Left colon (tissue), 2 donors: ENCODE measurements around the gene GCC1. TPM values are rescaled to one million over a fixed set of nuclear protein-coding genes. Genes with fewer than 3 reads are reported as not detected.
"Not testable (repeated sequence)": the region's sequence is repeated elsewhere in the genome, so short reads cannot be mapped to it uniquely, and the experiment has no call there.

Source experiments
- ATAC-seq: fragments of 200-7000 bp; cut with Tn5 transposase; one replicate; pipeline ENCODE4 v1.9.1; 2020; ENCODE audit warnings: mild to moderate bottlenecking, moderate library complexity
- DNase-seq, 2 donors: peaks; one replicate each; pipeline ENCODE4 v3.0.0-alpha.2; 2020
- intact Hi-C, 2 donors: fragments of 100-400 bp; cut with DNase I in 1 of 2; cut with micrococcal nuclease in 1 of 2; formaldehyde crosslinking; loops; one replicate each; pipeline versions ENCODE4 v1.11.2 to v1.14.0; 2022; cut with DNase I, micrococcal nuclease
- total RNA-seq, 2 donors: library from RNA; stranded (reverse); fragmentation: NEBNext Ultra II Directional; extraction: Animal tissue kit (Norgen Biotek cat#: 25700); gene quantifications; one replicate each; pipeline ENCODE4 v1.2.1, GENCODE V29; 2021
- donor health status: DM: no; HTN: no; CAD: no.
- donor health status: DM: yes; HTN: yes; CAD: no.

The GCC1 gene
- total RNA-seq, 2 donors from 2014 or later, result 16.4 to 19.0 TPM

- ATAC-seq, result no peak
- intact Hi-C loops, result no loop called here
- DNase-seq, result no peak
Observed at GRCh38 chr7:127591591-127591990, 6.2 kb upstream of the GCC1 start.

- no peak for ATAC-seq
- intact Hi-C loops, result no loop called here
Observed at GRCh38 chr7:127591189-127591588, 5.8 kb upstream of the GCC1 start.

GRCh38 chr7:127589896-127590295 is 4.5 kb upstream of the GCC1 start:
- ATAC-seq, result no peak
- no peak for DNase-seq
- intact Hi-C loops, result no loop called here

More at GRCh38 chr7:127591189-127591588, 5.8 kb upstream of the GCC1 start:
- no peak for DNase-seq

GRCh38 chr7:127588697-127589482 is 3.5 kb upstream of the GCC1 start:
- intact Hi-C loops, result no loop called here
- DNase-seq (peak; percentile 64 to 68), ATAC-seq (peak; percentile 53)

DNA sequence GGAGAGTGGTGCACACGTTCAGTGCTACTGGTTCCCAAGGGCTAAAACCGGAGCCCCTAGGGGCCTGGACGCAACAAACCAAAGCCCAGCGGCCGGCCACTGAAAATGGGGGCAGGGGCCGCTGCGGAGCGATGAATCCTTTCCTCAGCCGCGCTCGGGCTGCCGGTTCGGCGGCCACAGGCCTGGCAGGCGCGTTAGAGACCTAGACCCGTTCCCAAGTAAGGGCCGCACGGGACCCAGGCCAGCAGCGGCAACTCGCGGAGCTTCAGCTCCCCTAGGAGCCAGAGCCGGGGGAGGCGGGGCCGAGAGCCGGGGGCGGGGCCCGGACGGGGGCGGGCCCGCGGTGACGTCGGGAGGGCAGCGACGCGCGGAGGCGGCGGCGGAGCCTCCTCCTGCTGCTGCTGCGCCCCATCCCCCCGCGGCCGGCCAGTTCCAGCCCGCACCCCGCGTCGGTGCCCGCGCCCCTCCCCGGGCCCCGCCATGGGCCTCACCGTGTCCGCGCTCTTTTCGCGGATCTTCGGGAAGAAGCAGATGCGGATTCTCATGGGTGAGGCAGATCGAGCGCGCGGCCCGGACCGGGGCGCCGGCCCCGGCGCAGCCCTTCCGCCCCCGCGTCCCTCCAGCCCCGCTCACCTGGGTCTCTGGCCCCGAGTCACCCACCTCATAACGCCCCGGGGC is 2.8 kb upstream of the GCC1 start, which contains the start of gene ARF5:
TSS of gene ARF5 (plus strand) at position 393 of the 678 bp plus-strand sequence. CDS start at position 481, 88 bp downstream.
- intact Hi-C loops, result no loop called here
- peak; percentile 87 to 90 for DNase-seq
- peak; percentile 85 for ATAC-seq

- intact Hi-C loops, result no loop called here
- ATAC-seq (no peak), DNase-seq (peak in 1 of 2 donors; percentile 33)
Observed at GRCh38 chr7:127587663-127588018, 2.2 kb upstream of the GCC1 start.

- DNase-seq, result no peak
- intact Hi-C loops, result no loop called here
- ATAC-seq, result no peak
Observed at GRCh38 chr7:127586346-127586745, 950 bp upstream of the GCC1 start.

DNA sequence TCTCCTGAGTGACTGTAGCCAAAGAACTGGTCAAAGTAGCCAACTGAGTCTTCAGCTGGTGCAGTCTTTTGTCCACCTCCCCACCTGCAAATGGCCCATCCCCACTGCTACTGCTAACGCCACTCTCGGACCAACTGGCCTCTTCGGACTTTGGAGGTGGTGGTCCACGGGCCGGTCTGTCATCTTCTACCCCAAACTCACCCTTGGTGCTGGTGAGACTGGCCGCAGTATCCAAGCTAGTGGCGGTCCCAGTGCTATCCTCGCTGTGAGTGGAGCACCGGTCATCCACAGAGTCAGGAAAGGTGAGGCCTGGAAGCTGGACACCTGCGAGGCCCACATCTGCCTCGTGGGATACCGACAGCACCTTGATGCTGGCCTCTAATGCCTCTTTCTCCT is 750 bp downstream of the GCC1 start:
- no peak for DNase-seq
- intact Hi-C loops, result no loop called here
- no peak for ATAC-seq

- ATAC-seq (no peak), DNase-seq (no peak)
Observed at GRCh38 chr7:127582361-127582760, 3.0 kb downstream of the GCC1 start.

GRCh38 chr7:127581716-127582115 is 3.7 kb downstream of the GCC1 start:
- intact Hi-C loops, result no loop called here
- ATAC-seq (no peak), DNase-seq (no peak)

More at GRCh38 chr7:127582361-127582760, 3.0 kb downstream of the GCC1 start:
- intact Hi-C loops, result no loop called here

DNA sequence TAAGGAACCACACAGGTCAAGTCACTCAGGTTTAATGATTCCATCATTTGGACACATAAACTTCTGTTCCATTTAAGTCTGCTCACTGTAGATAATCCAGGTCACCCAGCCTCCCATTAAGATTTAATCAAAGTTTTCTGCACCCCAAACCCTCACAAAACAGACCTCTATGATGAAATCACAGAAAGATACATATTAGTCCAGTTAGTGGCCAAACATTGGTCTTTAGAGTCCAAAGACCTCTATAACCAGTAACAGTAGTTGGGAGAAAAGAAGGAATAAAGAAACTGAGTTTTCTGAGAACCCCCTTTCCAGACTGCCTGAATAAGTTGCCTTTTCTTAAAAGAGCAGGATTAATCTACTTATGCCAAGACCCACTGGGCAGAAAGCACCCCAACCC is 4.8 kb downstream of the GCC1 start:
- ATAC-seq (no peak), DNase-seq (no peak)
- intact Hi-C loops, result no loop called here

- DNase-seq (no peak), ATAC-seq (no peak)
- intact Hi-C loops, result no loop called here
Observed at GRCh38 chr7:127578711-127579275, 6.6 kb downstream of the GCC1 start.

- DNase-seq (no peak), ATAC-seq (no peak)
- intact Hi-C loops, result no loop called here
Observed at GRCh38 chr7:127578036-127578684, 7.2 kb downstream of the GCC1 start.

- intact Hi-C loops, result no loop called here
- ATAC-seq (no peak), DNase-seq (no peak)
Observed at GRCh38 chr7:127571741-127572505, 13.5 kb downstream of the GCC1 start.

GRCh38 chr7:127568034-127568433 is 17.4 kb downstream of the GCC1 start:
- DNase-seq, intact Hi-C loops, ATAC-seq: not testable (repeated sequence)

DNA sequence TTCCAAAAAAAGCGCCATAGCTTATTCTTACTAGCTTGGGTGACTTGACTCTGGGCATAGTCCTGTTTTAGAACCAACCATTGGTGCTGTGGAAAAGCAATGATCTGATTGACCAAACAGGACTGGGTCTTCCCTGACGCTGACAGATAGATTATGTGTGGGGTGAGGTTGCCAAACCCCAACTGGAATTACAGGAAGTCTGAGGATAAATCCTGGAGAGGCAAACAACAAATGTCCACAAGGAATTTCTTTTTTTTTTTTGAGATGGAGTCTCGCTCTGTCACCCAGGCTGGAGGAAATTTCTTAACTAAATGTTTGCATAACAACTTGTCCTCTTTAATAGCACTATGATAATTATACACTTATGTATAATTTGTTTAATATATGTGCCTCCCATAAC is 19.2 kb downstream of the GCC1 start:
- DNase-seq (no peak), ATAC-seq (no peak)
- intact Hi-C loops, result no loop called here

DNA sequence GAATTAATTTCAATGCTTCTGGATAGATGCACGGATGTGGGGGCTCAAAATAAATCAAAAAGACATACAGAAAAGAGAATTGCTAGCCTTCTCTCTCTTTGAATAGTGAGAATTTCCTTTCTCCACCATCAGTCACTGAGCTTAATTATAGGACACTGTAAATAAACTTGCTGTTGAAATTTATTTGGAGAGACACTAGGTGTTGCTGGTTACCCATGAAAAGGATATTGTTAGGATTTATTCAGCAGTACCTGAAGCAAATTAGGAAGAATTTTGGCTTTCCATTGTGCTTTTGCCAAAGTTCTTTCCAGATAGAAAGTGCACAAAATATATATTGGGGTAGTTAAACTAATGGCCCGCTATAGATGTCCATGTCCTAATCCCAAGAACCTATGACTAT is 27.6 kb downstream of the GCC1 start:
- DNase-seq (no peak), ATAC-seq (no peak)
- intact Hi-C loops, result no loop called here

- intact Hi-C loops, result no loop called here
- ATAC-seq (no peak), DNase-seq (no peak)
Observed at GRCh38 chr7:127556404-127556803, 29.0 kb downstream of the GCC1 start.

DNA sequence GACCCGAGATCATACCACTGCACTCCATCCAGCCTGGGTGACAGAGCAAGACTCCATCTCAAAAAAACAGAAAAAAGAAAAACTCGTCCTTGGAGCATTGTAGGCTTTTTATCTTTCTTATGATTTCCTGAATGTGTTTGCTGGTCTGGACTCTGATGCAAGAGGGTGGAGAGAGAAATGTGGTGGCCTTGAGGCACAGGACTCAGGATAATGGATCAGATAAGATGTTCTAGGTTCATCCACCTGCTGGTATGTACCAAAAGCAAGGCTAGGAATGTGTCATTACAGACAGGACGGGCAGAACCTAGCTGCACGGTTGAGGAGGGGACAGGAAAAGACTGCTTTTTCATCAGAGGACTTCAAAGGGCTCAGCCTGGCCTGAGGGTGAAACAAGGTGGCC is 33.5 kb downstream of the GCC1 start:
- no peak for ATAC-seq
- DNase-seq, result no peak
- intact Hi-C loops, result no loop called here
